ENCODE data around the gene PDZRN3.

PDZRN3 gene

GRCh38 chr3:73409138-73409763 lies 215.5 kb downstream of the PDZRN3 start:
- DNase-seq = no peak

GRCh38 chr3:73408634-73409033 lies 216.1 kb downstream of the PDZRN3 start:
- no peak for DNase-seq

GRCh38 chr3:73407577-73407976 lies 217.2 kb downstream of the PDZRN3 start:
- no peak for DNase-seq

- DNase-seq = no peak
Observed at GRCh38 chr3:73405853-73406252, 218.9 kb downstream of the PDZRN3 start.

GRCh38 chr3:73405000-73405399 lies 219.7 kb downstream of the PDZRN3 start:
- no peak for DNase-seq

- DNase-seq = no peak
Observed at GRCh38 chr3:73404435-73404834, 220.3 kb downstream of the PDZRN3 start.

- DNase-seq = no peak
Observed at GRCh38 chr3:73403444-73403843, 221.3 kb downstream of the PDZRN3 start.

GRCh38 chr3:73401616-73402279 lies 223.0 kb downstream of the PDZRN3 start:
- no peak for DNase-seq

GRCh38 chr3:73401059-73401458 lies 223.7 kb downstream of the PDZRN3 start:
- no peak for DNase-seq

- DNase-seq = no peak
Observed at GRCh38 chr3:73399666-73400253, 225.0 kb downstream of the PDZRN3 start.

GRCh38 chr3:73399106-73399505 lies 225.6 kb downstream of the PDZRN3 start:
- no peak for DNase-seq

- no peak for DNase-seq
Observed at GRCh38 chr3:73398084-73398483, 226.7 kb downstream of the PDZRN3 start.

GRCh38 chr3:73394240-73394639 lies 230.5 kb downstream of the PDZRN3 start:
- DNase-seq = no peak

- no peak for DNase-seq
Observed at GRCh38 chr3:73393005-73393404, 231.7 kb downstream of the PDZRN3 start.

GRCh38 chr3:73391984-73392383 lies 232.8 kb downstream of the PDZRN3 start:
- no peak for DNase-seq

- no peak for DNase-seq
Observed at GRCh38 chr3:73389928-73390327, 234.8 kb downstream of the PDZRN3 start.

- DNase-seq = no peak
Observed at GRCh38 chr3:73389117-73389813, 235.5 kb downstream of the PDZRN3 start.

GRCh38 chr3:73385568-73385967 lies 239.2 kb downstream of the PDZRN3 start:
- DNase-seq = no peak

- DNase-seq = no peak
Observed at GRCh38 chr3:73384091-73384906, 240.4 kb downstream of the PDZRN3 start.

GRCh38 chr3:73383470-73384049 lies 241.2 kb downstream of the PDZRN3 start:
- no peak for DNase-seq

GRCh38 chr3:73381551-73381950 lies 243.2 kb downstream of the PDZRN3 start:
- DNase-seq = no peak

GRCh38 chr3:73380735-73381532 lies 243.8 kb downstream of the PDZRN3 start:
- no peak for DNase-seq
